ENCODE results near the gene ELSPBP1.
"Not testable (repeated sequence)": the region's sequence is repeated elsewhere in the genome, so short reads cannot be mapped to it uniquely, and the experiment has no call there.

ELSPBP1 gene

DNA sequence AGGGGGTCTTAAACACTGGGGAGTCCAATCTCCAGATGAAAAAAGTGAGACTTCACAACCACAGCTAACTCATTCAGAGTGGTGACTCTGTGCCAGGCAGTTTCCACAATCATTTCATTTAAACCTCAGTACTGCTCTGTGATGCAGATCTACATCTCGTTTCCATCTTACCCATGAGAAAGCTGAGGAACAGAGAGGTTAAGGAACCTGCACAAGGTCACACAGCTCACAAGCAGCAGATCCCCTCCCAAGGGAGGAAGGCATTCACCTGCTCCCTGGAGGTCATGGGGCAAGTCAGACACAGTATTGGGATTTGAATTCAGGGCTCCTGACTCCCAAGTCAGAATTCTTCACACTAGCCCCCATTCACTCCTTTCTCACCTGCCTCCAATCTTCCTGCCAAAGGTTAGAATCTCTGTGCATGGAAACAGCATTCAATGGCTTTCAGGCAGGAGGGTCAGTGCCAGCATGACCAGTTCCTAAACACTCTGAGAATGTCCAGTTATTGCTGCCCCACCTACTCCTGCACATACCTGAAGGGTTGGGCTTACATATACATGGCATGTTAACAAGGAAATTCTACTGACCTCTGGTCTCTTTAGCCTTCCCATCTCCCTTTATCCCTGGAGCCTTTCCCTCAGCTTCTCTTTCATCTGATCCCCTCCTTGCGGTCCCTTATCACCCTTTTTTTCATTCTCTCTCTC lies 47.6 kb downstream of the ELSPBP1 start:
- DNase-seq, result no peak
- intact Hi-C loops (cut with DNase I), result no loop called here

DNA sequence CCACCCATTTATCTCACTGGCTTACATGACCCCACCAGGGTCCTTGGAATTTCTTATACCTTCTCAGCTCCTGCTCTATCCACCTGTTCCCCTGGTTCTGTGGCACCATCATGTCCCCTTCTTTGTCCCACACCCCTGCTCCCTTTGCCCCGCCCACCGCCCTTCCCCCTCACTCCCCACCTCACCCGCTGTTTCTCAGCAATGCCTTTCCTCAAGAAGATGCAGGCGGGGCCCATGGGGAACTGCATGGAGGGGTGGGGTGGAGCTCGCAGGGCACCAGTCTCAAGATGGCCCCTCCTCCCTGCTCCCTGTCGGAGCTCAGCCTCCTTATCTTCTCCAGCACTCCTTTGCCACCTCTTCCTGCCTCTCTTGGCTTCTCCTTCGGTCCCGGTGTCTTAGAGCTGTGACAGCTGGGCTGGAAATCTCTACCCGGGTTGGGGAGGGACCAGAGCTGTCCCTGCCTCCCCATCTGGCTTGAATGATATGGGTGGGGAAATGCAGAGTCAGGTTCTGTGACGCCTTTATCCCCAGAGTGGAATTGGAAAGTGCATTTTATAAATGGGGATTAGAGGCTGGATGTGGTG lies 49.3 kb downstream of the ELSPBP1 start, which contains the start of gene CABP5:
CABP5 (minus strand) TSS at position 405 of the 584 bp plus-strand sequence; CDS start at position 248, 157 bp downstream.
- no peak for DNase-seq
- intact Hi-C loops (cut with DNase I), result no loop called here

DNA sequence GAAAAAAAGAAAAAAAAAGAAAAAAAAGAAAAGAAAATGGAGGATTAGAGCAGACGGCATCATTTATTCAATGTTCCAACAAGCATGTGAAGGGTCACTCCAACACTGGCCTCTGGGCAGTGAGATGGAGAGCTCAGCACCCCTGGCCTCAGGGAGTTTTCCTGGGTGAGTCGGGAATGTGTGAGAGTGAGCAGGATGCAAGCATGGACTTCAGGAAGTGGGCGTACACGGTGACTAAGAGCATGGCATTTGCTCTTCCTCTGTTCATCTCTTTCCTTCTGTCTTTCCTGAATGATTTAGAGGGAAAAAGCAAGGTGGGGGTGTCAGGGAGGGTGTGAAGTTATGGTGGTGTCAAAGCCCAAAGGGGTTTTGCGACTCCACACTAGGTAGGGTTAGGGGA lies 50.1 kb downstream of the ELSPBP1 start:
- DNase-seq, result no peak

DNA sequence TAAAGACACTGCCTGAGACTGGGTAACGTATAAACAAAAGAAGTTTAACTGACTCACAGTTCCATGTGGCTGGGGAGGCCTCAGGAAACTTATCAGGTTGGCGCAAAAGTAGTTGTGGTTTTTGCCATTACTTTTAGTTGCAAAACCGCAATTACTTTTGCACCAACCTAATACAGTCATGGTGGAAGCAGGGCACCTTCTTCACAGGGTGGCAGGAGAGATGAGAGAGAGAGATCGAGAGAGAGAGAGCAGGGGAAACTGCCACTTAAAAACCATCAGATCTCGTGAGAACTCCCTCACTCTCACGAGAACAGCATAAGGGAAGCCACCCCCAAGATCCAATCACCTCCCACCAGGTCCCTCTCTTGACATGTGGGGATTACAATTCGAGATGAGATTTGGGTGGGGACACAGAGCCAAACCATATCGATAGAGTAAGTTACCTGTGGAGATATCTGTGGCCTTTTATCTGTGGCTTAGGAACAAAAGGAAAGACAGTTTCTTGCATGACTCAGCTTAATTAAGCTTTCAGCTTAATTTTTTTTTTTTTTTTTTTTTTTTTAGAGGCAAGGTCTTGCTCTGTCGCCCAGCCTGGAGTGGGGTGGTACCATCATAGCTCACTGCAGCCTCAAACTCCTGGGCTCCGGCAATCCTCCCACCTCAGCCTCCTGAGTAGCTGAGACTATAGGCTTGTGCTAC lies 57.1 kb downstream of the ELSPBP1 start:
- peak in 1 of 10 donors; percentile 35 for DNase-seq
- intact Hi-C loops (cut with DNase I), result no loop called here

More for the DNA sequence above, 50.1 kb downstream of the ELSPBP1 start:
- intact Hi-C loops (cut with DNase I), result no loop called here

DNA sequence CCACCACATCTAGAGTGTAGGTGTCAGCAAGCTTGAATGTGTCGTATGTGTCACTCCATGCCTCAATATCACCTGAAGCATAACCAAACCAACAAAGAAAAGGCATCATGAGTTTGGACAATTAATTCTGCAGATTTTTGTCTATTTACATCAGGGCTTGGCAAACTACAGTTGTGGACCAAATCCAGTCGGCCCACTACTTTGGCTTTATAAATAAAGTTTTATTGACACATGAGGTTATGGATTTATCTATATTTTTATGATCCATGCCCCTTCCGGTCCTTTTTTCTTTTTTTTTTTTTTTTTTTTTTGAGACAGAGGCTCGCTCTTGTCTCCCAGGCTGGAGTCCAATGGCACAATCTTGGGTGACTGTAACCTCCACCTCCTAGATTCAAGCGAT lies 58.6 kb downstream of the ELSPBP1 start:
- intact Hi-C loops (cut with DNase I), result no loop called here
- no peak for DNase-seq

DNA sequence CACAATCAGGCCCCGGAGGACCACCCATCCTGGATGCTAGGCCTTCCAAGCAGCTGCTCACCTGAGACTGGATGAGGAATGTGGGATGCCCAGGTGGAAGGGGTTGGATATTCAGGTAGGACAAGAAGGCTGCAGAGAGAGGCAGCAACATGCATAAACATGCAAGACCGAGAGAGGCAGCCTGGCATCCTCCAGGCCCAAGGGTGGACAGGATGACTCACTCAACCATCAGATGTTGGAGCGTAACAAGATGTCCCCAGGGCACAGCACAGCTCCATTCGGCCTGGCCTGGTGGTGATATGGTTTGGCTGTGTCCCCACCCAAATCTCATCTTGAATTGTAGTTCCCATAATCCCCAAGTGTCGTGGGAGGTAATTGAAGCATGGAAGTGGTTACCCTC lies 59.4 kb downstream of the ELSPBP1 start:
- intact Hi-C loops (cut with DNase I), result no loop called here
- peak in 1 of 10 donors; percentile 30 for DNase-seq

DNA sequence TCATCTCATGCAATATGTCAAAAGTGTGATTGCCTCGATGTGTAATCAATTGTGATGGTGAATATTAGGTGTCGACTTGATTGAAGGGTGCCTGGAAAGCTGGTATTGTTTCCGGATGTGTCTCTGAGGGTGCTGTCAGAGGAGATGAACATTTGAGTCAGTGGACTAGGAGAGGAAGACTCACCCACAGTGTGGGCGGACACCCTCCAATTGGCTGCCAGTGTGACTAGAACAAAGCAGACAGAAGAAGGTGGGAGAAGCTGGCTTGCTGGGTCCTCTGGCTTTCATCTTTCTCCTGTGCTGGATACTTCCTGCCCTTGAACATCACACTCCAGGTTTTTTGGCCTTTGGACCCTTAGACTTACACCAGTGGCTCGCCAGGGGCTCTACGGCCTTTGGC lies 64.9 kb downstream of the ELSPBP1 start:
- DNase-seq, result peak in 1 of 10 donors; percentile 42
- intact Hi-C loops (cut with DNase I), result no loop called here

DNA sequence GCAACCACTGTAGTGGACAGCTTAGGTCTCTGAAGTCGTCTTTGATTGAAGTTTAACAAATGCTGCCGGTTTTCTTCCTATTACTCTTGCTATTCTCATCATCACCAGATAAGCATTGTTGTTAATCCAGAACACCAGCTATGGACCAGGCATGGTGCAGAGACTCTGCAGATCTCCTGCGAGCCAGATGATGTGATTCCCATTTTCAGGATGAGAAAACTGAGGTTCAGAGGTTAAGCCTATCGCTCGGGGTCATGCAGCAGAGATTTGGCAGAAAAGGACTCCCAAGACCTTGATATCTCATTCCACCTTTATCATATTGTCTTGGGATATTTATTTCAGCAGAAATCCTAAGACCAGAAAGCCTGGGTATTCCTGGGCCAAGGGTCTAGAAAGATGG lies 65.9 kb downstream of the ELSPBP1 start:
- peak in 1 of 10 donors; percentile 1 for DNase-seq
- intact Hi-C loops (cut with DNase I), result no loop called here

GRCh38 chr19:48061401-48062344 lies 67.2 kb downstream of the ELSPBP1 start:
- intact Hi-C loops (cut with DNase I), result no loop called here
- peak in 1 of 10 donors; percentile 79 for DNase-seq

DNA sequence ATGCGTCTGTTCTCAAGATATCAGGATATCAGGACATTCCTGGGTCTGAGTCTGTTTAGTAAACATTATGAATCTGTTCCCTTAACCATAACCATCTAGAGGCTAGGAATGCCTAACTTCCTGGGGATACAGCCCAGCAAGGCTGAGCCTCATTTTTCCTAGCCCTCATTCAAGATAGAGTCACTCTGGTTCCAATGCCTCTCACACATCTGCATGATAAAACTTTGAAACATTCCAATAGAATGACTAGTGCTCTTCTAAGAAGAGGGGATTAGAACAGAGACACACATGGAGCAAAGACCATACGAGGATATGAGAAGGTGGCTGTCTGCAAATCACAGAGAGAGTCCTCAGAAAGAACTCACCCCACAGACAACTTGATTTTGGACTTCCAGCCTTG lies 70.1 kb downstream of the ELSPBP1 start:
- DNase-seq, result no peak
- intact Hi-C loops (cut with DNase I), result no loop called here

GRCh38 chr19:48069435-48069834 lies 75.0 kb downstream of the ELSPBP1 start:
- intact Hi-C loops (cut with DNase I), result no loop called here
- DNase-seq, result no peak

- intact Hi-C loops (cut with DNase I); DNase-seq: not testable (repeated sequence)
Measured at GRCh38 chr19:48070177-48070769, 75.8 kb downstream of the ELSPBP1 start.

Data from posterior cingulate gyrus (tissue), 11 donors.